IPS DF 6.9 (cell line): ENCODE results near the gene SLC4A1AP.
"Not testable (repeated sequence)": the region's sequence is repeated elsewhere in the genome, so short reads cannot be mapped to it uniquely, and the experiment has no call there.

Experiments
- DNase-seq: peaks from one replicate; pipeline ENCODE4 v3.0.0-alpha.2; 2013; ENCODE audit warnings: low read depth, low spot score
- H3K27ac ChIP-seq: one replicate; pipeline ENCODE4 v1.5.1; 2013; ENCODE audit warnings: low read length, control low read depth
- H3K27me3 ChIP-seq: 2 replicates; pipeline ENCODE4 v1.6.1; 2013; ENCODE audit warnings: mild to moderate bottlenecking, low read length; ENCODE audit not compliant: control insufficient read depth, insufficient read depth
- H3K36me3 ChIP-seq: 2 replicates; pipeline ENCODE4 v1.6.1; 2013; ENCODE audit warnings: low read length; ENCODE audit not compliant: control insufficient read depth, insufficient read depth
- H3K4me1 ChIP-seq: 2 replicates; pipeline ENCODE4 v1.6.1; 2013; ENCODE audit warnings: low read length; ENCODE audit not compliant: control insufficient read depth, insufficient read depth
- H3K4me3 ChIP-seq: 2 replicates; pipeline ENCODE4 v1.5.1; 2013; ENCODE audit warnings: mild to moderate bottlenecking, low read length
- H3K9me3 ChIP-seq: 2 replicates; pipeline ENCODE4 v1.6.1; 2013; ENCODE audit warnings: low read length, inconsistent platforms; ENCODE audit not compliant: control insufficient read depth, insufficient read depth
- WGBS: extraction: QIAGEN DNeasy Blood & Tissue Kit; methylation state at CpG from one replicate; pipeline ENCODE4 v1.1.7; 2013; ENCODE audit warnings: mixed read lengths, missing lambda C conversion rate; ENCODE audit not compliant: insufficient read length, insufficient coverage; 5-methylcytosine and 5-hydroxymethylcytosine counted together

The SLC4A1AP gene, protein sequence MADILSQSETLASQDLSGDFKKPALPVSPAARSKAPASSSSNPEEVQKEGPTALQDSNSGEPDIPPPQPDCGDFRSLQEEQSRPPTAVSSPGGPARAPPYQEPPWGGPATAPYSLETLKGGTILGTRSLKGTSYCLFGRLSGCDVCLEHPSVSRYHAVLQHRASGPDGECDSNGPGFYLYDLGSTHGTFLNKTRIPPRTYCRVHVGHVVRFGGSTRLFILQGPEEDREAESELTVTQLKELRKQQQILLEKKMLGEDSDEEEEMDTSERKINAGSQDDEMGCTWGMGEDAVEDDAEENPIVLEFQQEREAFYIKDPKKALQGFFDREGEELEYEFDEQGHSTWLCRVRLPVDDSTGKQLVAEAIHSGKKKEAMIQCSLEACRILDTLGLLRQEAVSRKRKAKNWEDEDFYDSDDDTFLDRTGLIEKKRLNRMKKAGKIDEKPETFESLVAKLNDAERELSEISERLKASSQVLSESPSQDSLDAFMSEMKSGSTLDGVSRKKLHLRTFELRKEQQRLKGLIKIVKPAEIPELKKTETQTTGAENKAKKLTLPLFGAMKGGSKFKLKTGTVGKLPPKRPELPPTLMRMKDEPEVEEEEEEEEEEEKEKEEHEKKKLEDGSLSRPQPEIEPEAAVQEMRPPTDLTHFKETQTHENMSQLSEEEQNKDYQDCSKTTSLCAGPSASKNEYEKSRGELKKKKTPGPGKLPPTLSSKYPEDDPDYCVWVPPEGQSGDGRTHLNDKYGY

DNA sequence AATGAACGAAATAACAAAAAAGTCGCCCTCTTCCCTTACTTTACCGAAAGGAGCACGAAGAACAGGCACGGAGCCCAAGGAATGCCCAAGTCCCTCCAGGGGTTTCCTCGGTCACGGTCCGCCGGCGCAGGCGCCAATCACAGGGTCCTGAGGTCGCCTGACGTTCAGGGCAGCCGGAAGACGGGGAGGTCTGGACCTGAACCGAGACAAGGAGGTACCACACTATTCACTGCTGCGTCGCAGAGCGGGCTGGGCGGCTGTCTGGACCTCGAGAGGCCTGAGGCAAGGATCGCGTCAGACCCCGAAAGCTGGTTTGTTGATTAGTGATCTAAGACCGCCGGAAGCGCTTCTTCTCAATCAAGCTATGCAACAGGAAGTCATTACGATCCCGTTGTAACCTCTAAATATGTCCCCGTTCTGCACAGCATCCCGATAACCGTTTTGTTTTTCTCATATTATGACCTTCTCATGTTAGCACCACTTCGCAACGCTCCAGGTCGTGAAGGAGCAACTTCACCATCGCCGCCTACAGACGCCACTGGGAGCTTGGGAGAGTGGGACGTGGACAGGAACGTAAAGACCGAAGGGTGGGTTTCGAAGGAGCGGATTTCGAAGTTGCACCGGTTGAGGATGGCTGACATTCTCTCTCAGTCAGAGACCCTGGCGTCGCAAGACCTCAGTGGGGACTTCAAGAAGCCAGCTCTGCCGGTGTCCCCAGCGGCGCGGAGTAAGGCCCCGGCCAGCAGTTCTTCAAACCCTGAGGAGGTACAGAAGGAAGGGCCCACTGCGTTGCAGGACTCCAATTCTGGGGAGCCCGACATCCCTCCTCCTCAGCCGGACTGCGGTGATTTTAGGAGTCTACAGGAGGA is at the start of gene SLC4A1AP, which contains the start of gene SUPT7L:
SLC4A1AP (plus strand) TSS at position 605 of the 869 bp plus-strand sequence; CDS start at position 631, 26 bp downstream.
SUPT7L (minus strand) TSS at position 330 of the 869 bp plus-strand sequence. CDS start 1,422 bp downstream, outside the sequence.
- H3K4me3 ChIP-seq, result peak within 1 kb of the TSS; percentile 72
- no peaks in the 10 kb centered on the region for H3K9me3 ChIP-seq
- H3K4me1 ChIP-seq, result no peaks in the 10 kb centered on the region
- DNase-seq, result peak; percentile 55
- no CpG with 5 or more reads among the region's 56 CpGs for WGBS
- H3K36me3 ChIP-seq, result no peaks in the 10 kb centered on the region
- H3K27ac ChIP-seq, result no peak within 1 kb of the TSS
- no peaks in the 10 kb centered on the region for H3K27me3 ChIP-seq

- whole genome bisulfite sequencing, result no CpG with 5 or more reads among the region's 2 CpGs
- H3K27me3 ChIP-seq, result no peaks in the 10 kb centered on the region
- no peak overlapping the region for H3K27ac ChIP-seq
- no peak for DNase-seq
- peaks cover 15% of the 10 kb centered on the region; the same call in 1 of the 2 replicates for H3K36me3 ChIP-seq
- no peak overlapping the region for H3K4me3 ChIP-seq
- H3K4me1 ChIP-seq, result no peaks in the 10 kb centered on the region
- no peaks in the 10 kb centered on the region for H3K9me3 ChIP-seq
Observed at GRCh38 chr2:27613985-27614384, 49.7 kb upstream of the SLC4A1AP start.

DNA sequence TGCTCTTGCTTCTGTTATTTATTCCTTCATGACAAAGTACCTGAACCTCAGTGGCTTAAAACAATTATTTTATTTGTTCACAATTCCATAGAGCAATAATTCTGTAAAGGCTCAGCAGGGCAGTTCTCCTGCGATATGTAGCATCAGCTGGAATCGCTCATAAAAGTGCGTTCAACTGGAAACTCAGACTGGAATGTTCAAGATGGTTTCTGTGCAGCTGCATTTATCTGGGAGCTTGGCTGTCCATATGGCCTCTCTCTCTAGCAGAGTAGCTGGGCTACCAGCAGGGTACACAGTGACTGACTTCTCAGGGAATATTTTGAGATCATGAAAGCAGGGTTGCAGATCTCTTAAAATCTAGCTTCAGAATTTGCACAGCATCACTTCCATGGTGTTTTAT is 48.4 kb upstream of the SLC4A1AP start:
- Histone ChIP-seq H3K9me3 (no peaks in the 10 kb centered on the region), H3K36me3 (peaks cover 15% of the 10 kb centered on the region; the same call in 1 of the 2 replicates), H3K4me3 (no peak overlapping the region), H3K27me3 (no peaks in the 10 kb centered on the region), H3K27ac (no peak overlapping the region), H3K4me1 (no peaks in the 10 kb centered on the region)
- no CpG with 5 or more reads among the region's 3 CpGs for WGBS
- no peak for DNase-seq

DNA sequence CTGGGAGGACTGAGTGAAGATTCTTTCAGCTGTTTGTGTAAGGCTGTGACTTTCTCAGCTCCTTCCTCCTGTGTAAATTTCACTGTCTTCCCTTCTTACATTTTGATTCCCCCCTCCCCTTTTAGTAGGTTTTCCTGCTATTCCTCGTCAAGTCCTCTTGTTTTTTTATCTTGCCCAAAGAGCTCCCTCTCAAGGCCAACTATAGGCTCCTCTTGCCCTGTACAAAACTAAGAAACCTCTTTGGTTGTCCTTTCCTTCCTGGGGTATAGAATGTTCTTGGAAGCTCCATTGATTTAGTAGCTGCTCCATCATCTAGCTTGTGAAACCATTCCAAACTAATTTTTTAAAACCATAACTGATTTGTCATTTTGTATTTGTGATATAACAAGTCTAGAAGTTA is 42.2 kb upstream of the SLC4A1AP start:
- Histone ChIP-seq H3K4me3 (no peak overlapping the region), H3K27ac (no peak overlapping the region), H3K27me3 (no peaks in the 10 kb centered on the region), H3K9me3 (no peaks in the 10 kb centered on the region), H3K4me1 (no peaks in the 10 kb centered on the region), H3K36me3 (peaks cover 10% of the 10 kb centered on the region; the same call in 1 of the 2 replicates)
- DNase-seq, result no peak
- WGBS, result no CpG with 5 or more reads among the region's 1 CpG

DNA sequence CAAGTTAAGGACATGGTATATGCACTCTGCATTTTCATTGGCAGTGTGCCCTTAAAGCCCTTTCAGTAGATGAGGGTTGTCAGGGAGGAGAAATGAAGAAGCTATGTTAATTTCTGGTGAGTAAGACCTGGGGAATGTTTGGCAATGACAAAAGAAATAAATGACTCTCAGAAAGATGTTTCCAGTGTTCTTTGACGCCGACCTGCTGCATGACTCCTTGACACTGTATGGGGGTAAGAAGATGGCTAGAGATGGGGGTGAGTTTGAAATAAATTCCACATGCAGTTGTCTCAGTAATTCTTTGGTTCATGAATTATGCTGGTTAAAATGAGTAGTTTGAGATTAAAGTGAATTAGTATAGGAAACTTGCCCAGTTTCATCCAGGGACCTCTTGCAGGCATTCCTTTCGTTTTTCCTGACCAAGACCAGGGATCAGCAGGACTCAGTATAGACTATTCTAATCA is 40.7 kb upstream of the SLC4A1AP start:
- DNase-seq, result peak; percentile 31
- Histone ChIP-seq H3K27ac (no peak overlapping the region), H3K27me3 (no peaks in the 10 kb centered on the region), H3K4me3 (no peak overlapping the region), H3K36me3 (no peaks in the 10 kb centered on the region; the same call in 1 of the 2 replicates), H3K9me3 (no peaks in the 10 kb centered on the region), H3K4me1 (no peaks in the 10 kb centered on the region; the same call in 1 of the 2 replicates)
- no CpG with 5 or more reads among the region's 3 CpGs for WGBS

- no peak for DNase-seq
- Histone ChIP-seq H3K27me3 (no peaks in the 10 kb centered on the region), H3K4me3 (no peak overlapping the region), H3K27ac (no peak overlapping the region), H3K36me3 (no peaks in the 10 kb centered on the region; the same call in 1 of the 2 replicates), H3K4me1 (no peaks in the 10 kb centered on the region; the same call in 1 of the 2 replicates), H3K9me3 (no peaks in the 10 kb centered on the region)
Observed at GRCh38 chr2:27624943-27625342, 38.7 kb upstream of the SLC4A1AP start.

DNA sequence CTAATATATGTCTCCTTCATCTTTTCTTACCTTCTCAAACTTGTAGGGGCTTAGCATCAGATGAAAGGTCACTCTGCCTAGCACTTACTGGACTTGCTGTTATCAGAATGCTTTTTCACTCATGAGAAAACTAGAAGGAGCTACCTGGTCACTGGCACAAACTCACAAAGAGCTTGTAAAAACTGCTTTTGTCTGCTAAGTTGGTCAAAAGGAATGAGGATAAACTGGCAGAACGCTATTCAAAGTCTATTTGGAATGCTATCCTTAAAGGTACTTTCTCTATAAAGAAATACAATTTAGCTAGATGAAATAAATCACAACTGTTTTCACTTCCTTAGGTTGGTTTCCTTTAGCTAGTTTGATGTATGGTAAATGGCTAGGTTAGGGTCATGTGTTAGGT is 37.4 kb upstream of the SLC4A1AP start:
- not testable (repeated sequence) for H3K36me3 ChIP-seq, DNase-seq, H3K27ac ChIP-seq

GRCh38 chr2:27626921-27627320 is 36.8 kb upstream of the SLC4A1AP start:
- not testable (repeated sequence) for H3K27ac ChIP-seq
- WGBS, result no CpG with 5 or more reads among the region's 3 CpGs

More for the DNA sequence above, 37.4 kb upstream of the SLC4A1AP start:
- not testable (repeated sequence) for H3K9me3 ChIP-seq, H3K4me1 ChIP-seq, H3K27me3 ChIP-seq, H3K4me3 ChIP-seq
- no CpG with 5 or more reads among the region's 1 CpG for WGBS

GRCh38 chr2:27627963-27628766 is 35.5 kb upstream of the SLC4A1AP start:
- no peaks in the 10 kb centered on the region for H3K9me3 ChIP-seq
- H3K27me3 ChIP-seq, result no peaks in the 10 kb centered on the region
- no peak for DNase-seq
- H3K4me3 ChIP-seq, result peak overlapping the region; percentile 93
- H3K27ac ChIP-seq, result no peak overlapping the region
- H3K4me1 ChIP-seq, result no peaks in the 10 kb centered on the region; the same call in 1 of the 2 replicates
- H3K36me3 ChIP-seq, result no peaks in the 10 kb centered on the region; the same call in 1 of the 2 replicates
- no CpG with 5 or more reads among the region's 21 CpGs for WGBS

More at GRCh38 chr2:27626921-27627320, 36.8 kb upstream of the SLC4A1AP start:
- not testable (repeated sequence) for H3K36me3 ChIP-seq, H3K4me1 ChIP-seq, DNase-seq, H3K4me3 ChIP-seq, H3K27me3 ChIP-seq, H3K9me3 ChIP-seq
